Loucy (cell line): ENCODE measurements around the gene KATNB1.

ENCODE experiments used
- CTCF ChIP-seq: fragments of 200-600 bp; sonication (generic); conservative IDR thresholded peaks from 2 replicates; pipeline ENCODE4 v1.5.1; 2014; ENCODE audit warnings: mild to moderate bottlenecking, antibody characterized with exemption, low read length
- EZH2phosphoT487 ChIP-seq: fragments of 200-600 bp; IDR thresholded peaks from 2 replicates; pipeline ENCODE4 v1.6.1; 2018; ENCODE audit warnings: antibody characterized with exemption, mild to moderate bottlenecking, moderate library complexity, borderline replicate concordance

- TF ChIP-seq CTCF (no peak), EZH2phosphoT487 (no peak)
Observed at GRCh38 chr16:57804111-57804837, 68.7 kb downstream of the KATNB1 start.
